HL-60/S4 treated with retinoic acid at 250 ng/mL for 4 days and 3 days (cell line): ENCODE results near the gene NPB.

Experiments
- in situ Hi-C: fragments of 300-500 bp; cut with MboI; formaldehyde crosslinking; loops from 2 replicates; pipeline ENCODE4 v1.7.0; 2022; ENCODE audit warnings: low sequenced_read_pairs

NPB gene

GRCh38 chr17:81898029-81898866 lies 3.8 kb upstream of the NPB start:
- in situ Hi-C loops = no loop called here

DNA sequence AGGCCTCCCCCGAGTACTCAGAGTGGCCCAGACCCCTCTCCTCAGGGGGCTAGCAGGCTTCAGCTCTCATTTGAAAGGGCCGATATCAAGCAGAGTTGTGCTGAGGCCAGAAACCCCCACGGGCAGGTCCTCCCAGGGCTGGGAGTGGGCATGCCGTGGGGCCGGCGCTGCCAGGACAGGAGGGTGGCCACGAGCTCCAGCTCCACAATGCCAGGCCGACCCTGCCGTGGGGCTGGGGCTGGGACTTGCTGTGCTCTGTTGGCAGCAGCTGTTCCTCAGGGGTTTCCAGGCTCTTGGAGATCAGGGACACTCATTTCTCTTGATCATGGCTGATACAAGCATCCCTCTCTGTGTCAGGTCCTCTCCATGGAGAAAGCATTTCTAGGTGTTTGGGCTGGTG lies 3.2 kb upstream of the NPB start:
- in situ Hi-C loops = no loop called here

DNA sequence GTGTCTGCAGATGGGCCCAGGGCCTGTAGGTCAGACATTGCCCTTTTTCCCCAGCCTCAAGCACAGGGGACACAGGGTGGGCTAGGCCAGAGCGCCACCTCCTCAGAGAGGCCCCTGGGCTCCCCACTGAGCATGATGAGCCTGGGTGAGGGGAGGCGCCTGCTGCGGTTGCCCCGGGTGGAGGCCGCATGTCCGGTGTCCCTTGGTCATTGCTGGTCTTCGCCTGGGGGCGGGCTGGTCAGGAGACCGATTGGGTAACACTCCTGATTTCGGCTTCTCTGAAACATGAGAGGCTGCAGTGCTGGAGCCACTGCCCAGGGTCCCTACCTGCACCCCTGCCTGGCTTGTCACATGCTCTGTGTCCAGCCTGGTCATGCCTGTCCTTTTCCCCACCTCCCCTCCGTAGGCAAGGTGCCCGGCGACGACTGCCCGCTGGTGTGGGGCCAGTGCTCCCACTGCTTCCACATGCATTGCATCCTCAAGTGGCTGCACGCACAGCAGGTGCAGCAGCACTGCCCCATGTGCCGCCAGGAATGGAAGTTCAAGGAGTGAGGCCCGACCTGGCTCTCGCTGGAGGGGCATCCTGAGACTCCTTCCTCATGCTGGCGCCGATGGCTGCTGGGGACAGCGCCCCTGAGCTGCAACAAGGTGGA lies 2.4 kb upstream of the NPB start:
- in situ Hi-C loops = no loop called here

- in situ Hi-C loops = no loop called here
Observed at GRCh38 chr17:81900181-81900820, 1.7 kb upstream of the NPB start.

GRCh38 chr17:81901167-81902022 lies 643 bp upstream of the NPB start:
- in situ Hi-C loops = no loop called here

DNA sequence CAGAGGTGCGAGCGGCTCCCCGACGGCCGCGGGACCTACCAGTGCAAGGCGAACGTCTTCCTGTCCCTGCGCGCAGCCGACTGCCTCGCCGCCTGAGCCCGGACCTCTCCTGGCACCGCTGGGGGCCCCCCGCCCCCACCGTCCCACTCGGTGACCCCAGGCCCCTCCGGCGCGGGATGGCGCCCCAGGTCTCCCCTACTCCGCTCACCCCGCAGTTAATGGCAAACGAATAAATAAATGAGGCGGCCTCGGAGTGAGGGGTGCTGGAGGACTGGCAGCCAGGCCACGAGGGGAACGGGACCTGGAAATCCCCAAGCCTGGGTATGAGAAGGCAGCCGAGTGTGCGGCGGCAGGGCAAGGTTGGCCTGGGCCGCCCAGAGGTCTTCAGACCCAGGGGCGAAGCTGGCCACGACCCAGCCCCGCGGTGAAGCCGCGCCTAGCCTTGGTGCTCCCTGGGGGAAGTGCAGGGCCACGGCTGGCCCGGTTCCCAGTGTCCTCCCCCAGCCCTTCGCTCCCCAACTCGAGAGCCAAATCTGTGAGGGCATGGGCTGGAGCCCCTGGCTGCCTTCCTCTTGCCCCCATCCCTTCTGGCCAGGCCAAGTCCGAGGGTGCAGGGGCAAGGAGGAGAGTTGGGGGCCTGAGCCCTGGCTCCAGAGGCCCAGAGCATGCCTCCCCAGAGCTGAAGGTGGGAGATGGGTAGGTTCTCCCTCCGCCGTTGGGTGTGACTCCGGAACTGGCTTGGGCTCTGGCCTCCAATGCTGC lies 796 bp downstream of the NPB start:
- in situ Hi-C loops = no loop called here

DNA sequence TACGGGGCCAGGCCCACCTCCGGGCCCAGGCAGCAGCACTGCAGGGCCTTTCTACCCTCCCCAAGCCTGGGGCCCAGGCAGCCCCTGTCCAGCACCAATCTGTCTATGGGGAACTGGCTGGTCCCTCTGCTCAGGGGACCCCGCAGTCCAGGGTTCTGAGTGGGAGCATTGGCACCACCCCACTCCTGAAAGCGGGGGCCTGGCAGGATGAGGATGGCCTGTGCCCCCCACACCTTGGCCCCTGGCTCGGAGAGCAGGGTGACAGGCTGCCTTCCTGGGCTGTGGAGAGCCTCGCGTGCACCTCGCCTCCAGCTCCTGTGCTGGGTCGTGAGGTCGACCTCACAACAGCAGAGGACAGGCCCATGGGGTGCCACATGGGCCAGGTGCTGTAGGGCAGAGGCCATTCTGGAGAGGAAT lies 1.4 kb downstream of the NPB start:
- in situ Hi-C loops = no loop called here

DNA sequence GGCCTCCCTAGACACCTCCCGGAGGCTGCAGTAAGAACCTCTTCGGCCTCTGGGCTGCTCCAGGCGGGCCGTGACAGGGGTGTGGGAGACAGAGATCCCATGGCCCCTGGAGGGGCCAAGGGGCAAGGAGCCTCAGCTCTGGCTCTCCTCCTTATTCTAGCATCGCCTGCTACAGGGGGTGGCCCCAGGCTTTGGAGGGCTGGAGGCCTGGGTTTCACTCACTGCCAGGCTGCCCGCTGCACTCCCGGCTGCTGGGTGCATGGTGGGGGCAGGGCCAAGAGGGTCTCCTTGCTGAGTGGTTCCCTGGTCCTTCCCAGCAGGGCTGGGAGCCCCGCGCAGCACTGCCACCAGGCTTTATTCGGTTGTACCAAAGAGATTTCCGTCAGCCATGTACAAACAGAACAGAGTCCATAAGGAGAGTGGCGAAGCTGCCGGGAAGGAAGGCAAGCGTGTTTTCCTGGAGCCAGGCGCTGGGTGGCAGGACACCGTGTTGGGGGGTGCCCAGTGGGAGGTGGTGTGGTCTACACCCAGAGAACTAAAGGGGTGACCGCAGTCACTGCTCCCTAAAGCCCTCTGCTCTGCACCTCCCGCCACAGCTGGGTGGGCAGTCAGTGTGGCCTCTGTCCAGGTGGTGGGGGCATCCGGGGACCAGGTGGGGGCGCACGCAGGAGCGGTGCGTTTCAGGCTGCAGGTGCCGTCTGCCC lies 2.0 kb downstream of the NPB start:
- in situ Hi-C loops = no loop called here

- in situ Hi-C loops = no loop called here
Observed at GRCh38 chr17:81904600-81905423, 2.8 kb downstream of the NPB start.

GRCh38 chr17:81905424-81905875 lies 3.4 kb downstream of the NPB start:
- in situ Hi-C loops = no loop called here

DNA sequence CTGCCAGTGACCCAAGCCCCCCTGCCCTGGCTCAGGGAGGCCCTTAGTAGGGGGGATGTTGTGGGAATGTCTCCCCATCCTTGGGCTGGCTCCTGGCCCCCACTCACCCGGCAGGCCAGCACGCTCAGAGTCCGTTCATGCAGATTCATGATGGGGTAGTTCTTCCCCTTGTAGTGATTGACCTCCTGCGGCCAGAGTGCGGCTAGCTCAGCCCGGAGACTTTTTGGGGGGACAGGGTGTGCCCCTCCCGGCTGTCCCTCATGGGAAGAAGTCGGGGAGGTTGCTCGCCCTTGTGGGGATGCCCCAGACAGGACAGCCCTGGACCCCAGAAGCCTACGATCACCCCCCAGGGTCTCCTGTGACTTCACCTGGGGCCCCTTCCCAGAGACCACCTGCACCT lies 4.0 kb downstream of the NPB start:
- in situ Hi-C loops = no loop called here

- in situ Hi-C loops = no loop called here
Observed at GRCh38 chr17:81906476-81907218, 4.6 kb downstream of the NPB start.

DNA sequence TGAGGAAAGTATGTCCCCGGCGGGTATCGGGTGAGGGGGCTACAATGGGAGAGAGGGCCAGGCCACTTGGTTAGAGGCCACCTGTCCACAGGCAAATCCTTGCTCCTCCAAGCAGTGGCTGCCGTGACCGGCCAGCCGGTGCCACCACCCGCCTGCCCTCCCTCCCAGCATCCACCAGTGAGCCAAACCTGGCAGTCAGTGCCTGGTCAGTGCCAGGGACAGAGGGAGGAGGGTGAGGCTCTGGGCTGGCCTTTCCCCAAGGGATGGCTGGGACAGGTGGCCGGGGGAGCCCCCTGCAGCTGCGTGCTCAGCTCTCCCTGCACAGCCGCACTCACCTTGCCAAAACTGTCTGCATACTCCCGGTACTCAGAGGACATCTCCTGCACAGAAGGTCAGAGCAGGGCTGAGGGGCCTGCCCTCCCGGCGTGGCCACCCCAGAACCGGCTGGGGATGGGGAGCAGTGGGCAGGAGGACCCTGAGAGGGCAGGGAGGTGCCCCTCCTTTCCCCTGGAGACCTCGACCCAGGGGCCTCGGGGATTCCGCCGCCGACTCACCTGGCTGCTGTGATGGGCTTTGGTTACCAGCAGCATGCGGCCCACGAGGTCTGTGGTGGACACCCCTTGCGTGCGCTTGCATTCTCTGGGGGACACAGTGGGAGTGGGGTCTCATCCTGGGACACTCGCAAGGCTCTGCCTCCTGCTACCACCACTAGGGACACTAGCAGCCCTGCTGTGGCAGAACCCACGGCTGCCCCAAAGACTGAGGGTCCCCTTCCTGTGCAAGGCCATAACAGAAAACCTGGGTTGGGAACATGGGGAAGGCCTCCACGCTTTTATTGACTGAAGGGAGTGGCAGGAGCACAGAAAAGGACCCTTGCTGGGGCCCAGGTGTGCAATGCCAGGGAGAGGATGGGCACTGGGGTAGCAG lies 5.4 kb downstream of the NPB start:
- in situ Hi-C loops = no loop called here

DNA sequence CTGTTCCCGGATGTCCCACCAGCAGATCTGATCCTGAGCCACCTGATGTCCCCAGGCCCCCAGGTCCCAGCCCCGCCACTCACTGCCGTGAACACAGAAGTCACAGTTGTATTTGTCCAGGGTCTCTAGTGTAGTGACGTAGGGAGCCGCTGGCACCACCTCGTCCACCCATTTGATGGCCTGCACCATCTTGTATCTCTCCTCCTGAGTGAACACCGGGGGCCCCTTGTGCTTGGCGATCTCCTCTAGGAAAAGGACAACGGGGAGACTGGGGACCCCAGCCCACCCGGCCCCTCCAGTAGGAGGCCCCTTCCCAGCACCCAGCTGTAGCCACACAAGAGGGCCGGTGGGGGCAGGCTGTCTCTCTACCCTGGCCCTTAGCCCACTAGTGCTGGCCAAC lies 6.8 kb downstream of the NPB start:
- in situ Hi-C loops = no loop called here

- in situ Hi-C loops = no loop called here
Observed at GRCh38 chr17:81909231-81909630, 7.2 kb downstream of the NPB start.

- in situ Hi-C loops = no loop called here
Observed at GRCh38 chr17:81909966-81910839, 8.2 kb downstream of the NPB start.
